HG03135 (cell line): ENCODE results near the gene SLC25A23.

Experiments
- ATAC-seq: cut with Tn5 transposase; IDR thresholded peaks from one replicate; pipeline ENCODE4 v1.9.1; 2021; ENCODE audit warnings: mild to moderate bottlenecking, moderate library complexity; ENCODE audit not compliant: unreplicated experiment

Gene SLC25A23

GRCh38 chr19:6425732-6426620 lies 33.6 kb downstream of the SLC25A23 start:
- no peak for ATAC-seq

- ATAC-seq = peak; percentile 85
Observed at GRCh38 chr19:6424939-6425731, 34.5 kb downstream of the SLC25A23 start.

- no peak for ATAC-seq
Observed at GRCh38 chr19:6424195-6424938, 35.2 kb downstream of the SLC25A23 start, which contains the start of gene KHSRP. KHSRP (minus strand) TSS chr19:6424811; CDS start chr19:6424701, 110 bp downstream.

- no peak for ATAC-seq
Observed at GRCh38 chr19:6423499-6424194, 35.9 kb downstream of the SLC25A23 start.

GRCh38 chr19:6421075-6422014 lies 38.2 kb downstream of the SLC25A23 start:
- no peak for ATAC-seq

GRCh38 chr19:6418562-6418932 lies 41.0 kb downstream of the SLC25A23 start:
- ATAC-seq = no peak

- ATAC-seq = no peak
Observed at GRCh38 chr19:6417713-6418561, 41.7 kb downstream of the SLC25A23 start.

- ATAC-seq = no peak
Observed at GRCh38 chr19:6416658-6417405, 42.8 kb downstream of the SLC25A23 start.

GRCh38 chr19:6415591-6416190 lies 43.9 kb downstream of the SLC25A23 start:
- no peak for ATAC-seq

GRCh38 chr19:6414793-6415590 lies 44.6 kb downstream of the SLC25A23 start:
- no peak for ATAC-seq

GRCh38 chr19:6413721-6414643 lies 45.6 kb downstream of the SLC25A23 start:
- ATAC-seq = no peak

GRCh38 chr19:6413291-6413690 lies 46.3 kb downstream of the SLC25A23 start:
- no peak for ATAC-seq

- ATAC-seq = no peak
Observed at GRCh38 chr19:6412447-6413091, 47.0 kb downstream of the SLC25A23 start.

- no peak for ATAC-seq
Observed at GRCh38 chr19:6412061-6412446, 47.5 kb downstream of the SLC25A23 start.

GRCh38 chr19:6409346-6409745 lies 50.2 kb downstream of the SLC25A23 start:
- ATAC-seq = no peak
